ENCODE results near the gene SSTR5. TPM values are rescaled to one million over a fixed set of nuclear protein-coding genes. Genes with fewer than 3 reads are reported as not detected.

The SSTR5 gene
- total and polyA plus RNA-seq, 4 donors: not detected

- H3K9me3 ChIP-seq (ENCODE audit: control insufficient read depth in 4 of 4, low read length in 3 of 4): no peaks in the 10 kb centered on the region
- no peaks in the 10 kb centered on the region for H3K4me1 ChIP-seq (ENCODE audit: control insufficient read depth in 4 of 4, insufficient read depth in 4 of 4, low read length in 3 of 4)
- H3K9ac ChIP-seq (ENCODE audit: low read depth in 1 of 2, low read length in 2 of 2): no peak overlapping the region
- H3K36me3 ChIP-seq (ENCODE audit: control insufficient read depth in 4 of 4, insufficient read depth in 3 of 4, low read depth in 1 of 4, low read length in 3 of 4): no peaks in the 10 kb centered on the region
- DNase-seq (ENCODE audit: low spot score): no peak
- TF ChIP-seq SP1 (IDR thresholded peaks at IDR 0.05): no peak
- TF ChIP-seq REST (IDR thresholded peaks at IDR 0.05): no peak
- no peak for TF ChIP-seq ATF3 (IDR thresholded peaks at IDR 0.05)
- H3K27ac ChIP-seq (ENCODE audit: low read depth in 1 of 2, low read length in 2 of 2): no peak overlapping the region
- peaks cover 0 to 13% (median 0%) of the 10 kb centered on the region in 4 donors for H3K27me3 ChIP-seq (ENCODE audit: control insufficient read depth in 4 of 4, insufficient read depth in 4 of 4, low read length in 3 of 4)
- H3K4me3 ChIP-seq (ENCODE audit: low read depth in 1 of 3, low read length in 3 of 3): no peak overlapping the region
- WGBS: 84% methylated on average over 15 of the region's 15 CpGs
Observed at GRCh38 chr16:1050921-1051320, 21.6 kb upstream of the SSTR5 start.

- H3K4me3 ChIP-seq (ENCODE audit: low read depth in 1 of 3, low read length in 3 of 3): no peak overlapping the region
- no peak overlapping the region for H3K27ac ChIP-seq (ENCODE audit: low read depth in 1 of 2, low read length in 2 of 2)
- H3K36me3 ChIP-seq (ENCODE audit: control insufficient read depth in 4 of 4, insufficient read depth in 3 of 4, low read depth in 1 of 4, low read length in 3 of 4): no peaks in the 10 kb centered on the region
- H3K4me1 ChIP-seq (ENCODE audit: control insufficient read depth in 4 of 4, insufficient read depth in 4 of 4, low read length in 3 of 4): no peaks in the 10 kb centered on the region
- peaks cover 0 to 10% (median 0%) of the 10 kb centered on the region in 4 donors for H3K27me3 ChIP-seq (ENCODE audit: control insufficient read depth in 4 of 4, insufficient read depth in 4 of 4, low read length in 3 of 4)
- H3K9ac ChIP-seq (ENCODE audit: low read depth in 1 of 2, low read length in 2 of 2): no peak overlapping the region
- TF ChIP-seq CTCF (IDR thresholded peaks at IDR 0.05; ENCODE audit: low read depth, low read length, missing input control) (no peak), RXRA (IDR thresholded peaks at IDR 0.05) (no peak), JUND (IDR thresholded peaks at IDR 0.05) (no peak), EGR1 (IDR thresholded peaks at IDR 0.05; ENCODE audit: low read depth in 2 of 2) (no peak), FOXA2 (IDR thresholded peaks at IDR 0.05) (no peak), NR2F2 (IDR thresholded peaks at IDR 0.05) (no peak)
- no peaks in the 10 kb centered on the region for H3K9me3 ChIP-seq (ENCODE audit: control insufficient read depth in 4 of 4, low read length in 3 of 4)
- WGBS: 91% methylated on average over 17 of the region's 17 CpGs
- no peak for DNase-seq (ENCODE audit: low spot score)
Observed at GRCh38 chr16:1051446-1051845, 21.1 kb upstream of the SSTR5 start.

- H3K4me3 ChIP-seq (ENCODE audit: low read depth in 1 of 3, low read length in 3 of 3): no peak overlapping the region
- TF ChIP-seq FOXA1 (IDR thresholded peaks at IDR 0.05): no peak
- TF ChIP-seq HNF4A (conservative IDR thresholded peaks at IDR 0.05): no peak
- no peak for TF ChIP-seq ZBTB33 (IDR thresholded peaks at IDR 0.05)
- no peak for TF ChIP-seq GABPA (IDR thresholded peaks at IDR 0.05 in 1 of 2, conservative IDR thresholded peaks at IDR 0.05 in 1 of 2)
- TF ChIP-seq SP1 (IDR thresholded peaks at IDR 0.05): no peak
- TF ChIP-seq CTCF (IDR thresholded peaks at IDR 0.05; ENCODE audit: low read depth, low read length, missing input control): no peak
- no peak for TF ChIP-seq NR2F2 (IDR thresholded peaks at IDR 0.05)
- H3K36me3 ChIP-seq (ENCODE audit: control insufficient read depth in 4 of 4, insufficient read depth in 3 of 4, low read depth in 1 of 4, low read length in 3 of 4): no peaks in the 10 kb centered on the region
- H3K9me3 ChIP-seq (ENCODE audit: control insufficient read depth in 4 of 4, low read length in 3 of 4): no peaks in the 10 kb centered on the region
- H3K4me1 ChIP-seq (ENCODE audit: control insufficient read depth in 4 of 4, insufficient read depth in 4 of 4, low read length in 3 of 4): no peaks in the 10 kb centered on the region
- 81% methylated on average over 9 of the region's 9 CpGs for WGBS
- no peak for DNase-seq (ENCODE audit: low spot score)
- no peak overlapping the region for H3K27ac ChIP-seq (ENCODE audit: low read depth in 1 of 2, low read length in 2 of 2)
- H3K9ac ChIP-seq (ENCODE audit: low read depth in 1 of 2, low read length in 2 of 2): no peak overlapping the region
- H3K27me3 ChIP-seq (ENCODE audit: control insufficient read depth in 4 of 4, insufficient read depth in 4 of 4, low read length in 3 of 4): peaks cover 0 to 10% (median 0%) of the 10 kb centered on the region in 4 donors
Observed at GRCh38 chr16:1052721-1053120, 19.8 kb upstream of the SSTR5 start.

All from liver (tissue), 9 donors.